CD4-positive, alpha-beta T cell treated with Interleukin-17A for 1 hour (primary cell): ENCODE measurements around the gene SLC6A20.

ENCODE experiments used
- DNase-seq: peaks from one replicate; pipeline ENCODE4 v3.0.0-alpha.2; 2020

SLC6A20 gene

GRCh38 chr3:45795882-45796765, at the start of gene SLC6A20:
Gene SLC6A20, minus strand, starts transcription at chr3:45796536. Its CDS starts 117 bp downstream, at chr3:45796419.
- DNase-seq: no peak

- no peak for DNase-seq
These were observed 48.3 kb upstream of the SLC6A20 start for GRCh38 chr3:45844616-45845015.

- no peak for DNase-seq
These were observed 46.7 kb upstream of the SLC6A20 start for GRCh38 chr3:45842851-45843625.

GRCh38 chr3:45841757-45842491, 45.6 kb upstream of the SLC6A20 start, which contains the start of gene LZTFL1:
Gene LZTFL1, minus strand, starts transcription at chr3:45842119. Its CDS starts 128 bp downstream, at chr3:45841991.
- peak; percentile 95 for DNase-seq

- no peak for DNase-seq
These were observed 45.1 kb upstream of the SLC6A20 start for GRCh38 chr3:45841420-45841756.

- no peak for DNase-seq
These were observed 42.1 kb upstream of the SLC6A20 start for GRCh38 chr3:45838466-45838865.

GRCh38 chr3:45832699-45833098, 36.4 kb upstream of the SLC6A20 start:
- no peak for DNase-seq

GRCh38 chr3:45830121-45830520, 33.8 kb upstream of the SLC6A20 start:
- DNase-seq: no peak

- no peak for DNase-seq
These were observed 30.6 kb upstream of the SLC6A20 start for GRCh38 chr3:45826908-45827307.

- DNase-seq: no peak
These were observed 30.0 kb upstream of the SLC6A20 start for GRCh38 chr3:45826321-45826720.

GRCh38 chr3:45821127-45821526, 24.8 kb upstream of the SLC6A20 start:
- DNase-seq: no peak

GRCh38 chr3:45819543-45819942, 23.2 kb upstream of the SLC6A20 start:
- no peak for DNase-seq

- no peak for DNase-seq
These were observed 21.6 kb upstream of the SLC6A20 start for GRCh38 chr3:45817831-45818522.

- DNase-seq: no peak
These were observed 20.2 kb upstream of the SLC6A20 start for GRCh38 chr3:45816544-45816943.

- DNase-seq: no peak
These were observed 18.0 kb upstream of the SLC6A20 start for GRCh38 chr3:45814322-45814721.

- no peak for DNase-seq
These were observed 11.6 kb upstream of the SLC6A20 start for GRCh38 chr3:45807681-45808540.

- no peak for DNase-seq
These were observed 10.8 kb upstream of the SLC6A20 start for GRCh38 chr3:45807133-45807532.

- peak; percentile 8 for DNase-seq
These were observed 9.7 kb upstream of the SLC6A20 start for GRCh38 chr3:45806072-45806471.

GRCh38 chr3:45803252-45803935, 7.1 kb upstream of the SLC6A20 start:
- no peak for DNase-seq

GRCh38 chr3:45802146-45802545, 5.8 kb upstream of the SLC6A20 start:
- DNase-seq: no peak

GRCh38 chr3:45800611-45801010, 4.3 kb upstream of the SLC6A20 start:
- DNase-seq: no peak
